Mesenteric fat pad (tissue), 1 donor: ENCODE results near the gene PPP2R5C. TPM values are rescaled to one million over a fixed set of nuclear protein-coding genes. Genes with fewer than 3 reads are reported as not detected.

Experiments used
- DNase-seq: peaks from one replicate; pipeline ENCODE4 v3.0.0-alpha.2; 2020; ENCODE audit warnings: low spot score
- total RNA-seq: library from RNA; stranded (reverse); fragmentation: NEBNext Ultra II Directional; extraction: Animal tissue kit (Norgen Biotek cat#: 25700); gene quantifications from one replicate; pipeline ENCODE4 v1.2.1, GENCODE V29; 2021
- donor health status: DM: yes; HTN: yes; CAD: no.

The PPP2R5C gene
- total RNA-seq, 1 donor from 2014 or later, result 124 TPM

- DNase-seq, result peak; percentile 39
These were observed 152.6 kb downstream of the PPP2R5C start for GRCh38 chr14:101914083-101914482.

GRCh38 chr14:101915871-101916815, 154.6 kb downstream of the PPP2R5C start:
- peak; percentile 82 for DNase-seq

- peak; percentile 83 for DNase-seq
These were observed 155.4 kb downstream of the PPP2R5C start for GRCh38 chr14:101916816-101917412.

- peak; percentile 57 for DNase-seq
These were observed 156.0 kb downstream of the PPP2R5C start for GRCh38 chr14:101917413-101918017.

GRCh38 chr14:101918065-101918989, 156.8 kb downstream of the PPP2R5C start:
- peak; percentile 30 for DNase-seq

GRCh38 chr14:101920271-101920670, 158.8 kb downstream of the PPP2R5C start:
- peak; percentile 12 for DNase-seq

GRCh38 chr14:101922866-101923265, 161.4 kb downstream of the PPP2R5C start:
- no peak for DNase-seq

GRCh38 chr14:101925152-101925551, 163.6 kb downstream of the PPP2R5C start:
- no peak for DNase-seq

- DNase-seq, result no peak
These were observed 164.6 kb downstream of the PPP2R5C start for GRCh38 chr14:101926085-101926484.

GRCh38 chr14:101926620-101927019, 165.1 kb downstream of the PPP2R5C start:
- DNase-seq, result no peak

GRCh38 chr14:101927859-101928258, 166.3 kb downstream of the PPP2R5C start:
- DNase-seq, result no peak

GRCh38 chr14:101928415-101928841, 166.9 kb downstream of the PPP2R5C start:
- DNase-seq, result no peak

- DNase-seq, result no peak
These were observed 167.6 kb downstream of the PPP2R5C start for GRCh38 chr14:101929096-101929495.

GRCh38 chr14:101929946-101930345, 168.4 kb downstream of the PPP2R5C start:
- no peak for DNase-seq

GRCh38 chr14:101932673-101933072, 171.2 kb downstream of the PPP2R5C start:
- no peak for DNase-seq

GRCh38 chr14:101933209-101933608, 171.7 kb downstream of the PPP2R5C start:
- no peak for DNase-seq

GRCh38 chr14:101934601-101935150, 173.2 kb downstream of the PPP2R5C start:
- DNase-seq, result no peak

- DNase-seq, result no peak
These were observed 176.6 kb downstream of the PPP2R5C start for GRCh38 chr14:101937926-101938767.

- DNase-seq, result no peak
These were observed 178.2 kb downstream of the PPP2R5C start for GRCh38 chr14:101939646-101940170.
